ENCODE measurements around the gene PXDN.

DNA sequence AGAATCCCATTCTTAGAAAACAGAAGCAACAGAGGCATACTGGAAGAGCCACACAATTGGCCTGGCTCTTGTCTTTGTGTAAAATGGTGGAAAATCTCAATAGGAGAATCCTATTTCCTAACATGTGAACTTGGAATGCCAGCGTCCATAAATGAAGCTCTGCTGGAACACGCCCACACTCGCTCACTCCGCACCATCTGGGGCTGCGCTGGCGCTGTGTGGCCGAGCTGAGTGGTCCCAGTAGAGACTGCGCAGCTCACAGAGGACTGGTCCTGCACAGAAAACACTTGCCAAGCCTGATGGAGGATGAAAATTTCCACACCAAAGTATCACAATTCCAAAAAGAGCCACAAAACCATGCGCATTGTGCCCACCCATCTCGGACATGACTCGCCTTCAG is 56.2 kb downstream of the PXDN start:
- no peak for TF ChIP-seq YY1 (IDR thresholded peaks at IDR 0.05; ENCODE audit: insufficient read depth, insufficient read length)
- TF ChIP-seq ZNF274 (IDR thresholded peaks at IDR 0.05; ENCODE audit: low read depth, low read length), result no peak
- TF ChIP-seq SUZ12 (IDR thresholded peaks at IDR 0.05; ENCODE audit: extremely low read depth, insufficient read depth, insufficient read length), result no peak

Data from NT2/D1 (cell line).